GM12878 (cell line): ENCODE results near the gene CCSER1.

ENCODE experiments used
- BHLHE40 ChIP-seq, 2 experiments: fragments of 450-650 bp in 1 of 2; IDR thresholded peaks; 2 replicates each; pipeline ENCODE4 v1.6.1; 2011 to 2017; ENCODE audit warnings: low read depth in 2 of 2, borderline replicate concordance in 1 of 2, improper control_type of control experiment in 1 of 2, low read length in 1 of 2, mild to moderate bottlenecking in 1 of 2
- CBX5 ChIP-seq: sonication (generic); IDR thresholded peaks from 2 replicates; pipeline ENCODE4 v1.6.1; 2016; ENCODE audit warnings: low read depth, moderate library complexity, mild to moderate bottlenecking, inconsistent platforms
- CHD4 ChIP-seq: fragments of 200-600 bp; sonication (generic); IDR thresholded peaks from 2 replicates; pipeline ENCODE4 v1.6.1; 2016; ENCODE audit warnings: mild to moderate bottlenecking
- CREB1 ChIP-seq: IDR thresholded peaks from 2 replicates; pipeline ENCODE4 v1.6.1; 2012; ENCODE audit warnings: low read depth, mild to moderate bottlenecking, inconsistent platforms
- CTCF ChIP-seq, 3 experiments: IDR thresholded peaks in 2 of 3; conservative IDR thresholded peaks in 1 of 3; 2 replicates each; pipeline ENCODE4 v1.5.1; 2011; ENCODE audit warnings: low read depth in 3 of 3, low read length in 3 of 3, mild to moderate bottlenecking in 3 of 3, control low read depth in 2 of 3, moderate library complexity in 2 of 3, inconsistent platforms in 1 of 3, mixed read lengths in 1 of 3; ENCODE audit not compliant: control insufficient read depth in 2 of 3, insufficient read depth in 1 of 3; ENCODE audit errors: extremely low read depth in 1 of 3
- ESRRA ChIP-seq: IDR thresholded peaks from 2 replicates; pipeline ENCODE4 v1.6.1; 2012; ENCODE audit warnings: mild to moderate bottlenecking, low read length, improper control_type of control experiment
- EZH2 ChIP-seq: IDR thresholded peaks from 2 replicates; pipeline ENCODE4 v1.6.1; 2012; ENCODE audit warnings: low read depth, mild to moderate bottlenecking, control low read depth, inconsistent platforms, low read length, borderline replicate concordance; ENCODE audit not compliant: control insufficient read depth
- FOXM1 ChIP-seq: IDR thresholded peaks from 2 replicates; pipeline ENCODE4 v1.6.1; 2012; ENCODE audit warnings: low read depth, mild to moderate bottlenecking, inconsistent platforms, low read length, moderate library complexity
- POLR2A ChIP-seq: IDR thresholded peaks from 2 replicates; pipeline ENCODE4 v1.6.1; 2011; ENCODE audit warnings: low read depth, mild to moderate bottlenecking, low read length
- RB1 ChIP-seq: fragments of 450-650 bp; formaldehyde crosslinking; IDR thresholded peaks from 2 replicates; pipeline ENCODE4 v1.6.1; 2017; ENCODE audit warnings: mild to moderate bottlenecking, borderline replicate concordance
- RELA ChIP-seq: fragments of 450-650 bp; IDR thresholded peaks from 2 replicates; pipeline ENCODE4 v1.8.0; 2014; ENCODE audit warnings: borderline replicate concordance; ENCODE audit not compliant: partially characterized antibody
- SP1 ChIP-seq: IDR thresholded peaks from one replicate; pipeline ENCODE4 v1.6.1; 2011; ENCODE audit warnings: low read depth, low read length
- TCF12 ChIP-seq: IDR thresholded peaks from 2 replicates; pipeline ENCODE4 v1.6.1; 2011; ENCODE audit warnings: low read depth, mild to moderate bottlenecking, low read length

DNA sequence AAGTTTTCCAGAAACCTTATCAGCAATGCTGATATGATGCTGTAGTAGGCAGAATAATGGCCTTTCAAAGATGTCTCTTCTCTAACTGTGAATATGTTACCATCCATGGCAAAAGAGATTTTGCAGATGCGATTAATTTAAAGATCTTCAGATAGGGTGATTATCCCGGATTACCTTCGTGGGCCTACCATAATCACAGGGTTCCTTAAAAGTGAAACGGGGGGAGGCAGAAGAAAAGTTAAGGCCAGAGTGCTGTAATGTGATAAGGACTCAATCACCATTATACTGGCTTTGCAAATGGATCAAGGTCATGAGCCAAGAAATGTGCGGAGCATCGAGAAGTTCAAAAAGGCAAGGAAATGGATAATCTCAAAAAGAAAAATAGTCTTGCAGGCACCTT is 459.6 kb downstream of the CCSER1 start:
- no peak for TF ChIP-seq EZH2
- no peak for TF ChIP-seq FOXM1
- no peak for TF ChIP-seq SP1
- TF ChIP-seq TCF12: no peak
- TF ChIP-seq BHLHE40 (IDR thresholded peaks at IDR 0.05; ENCODE audit: borderline replicate concordance in 1 of 2, low read depth in 2 of 2, low read length in 1 of 2): no peak
- no peak for TF ChIP-seq CTCF (IDR thresholded peaks at IDR 0.05 in 2 of 3, conservative IDR thresholded peaks at IDR 0.05 in 1 of 3; ENCODE audit: control insufficient read depth in 2 of 3, extremely low read depth in 1 of 3, insufficient read depth in 1 of 3, low read depth in 3 of 3, low read length in 3 of 3)
- no peak for TF ChIP-seq CBX5
- TF ChIP-seq CHD4: no peak
- TF ChIP-seq CREB1: no peak
- TF ChIP-seq POLR2A: no peak
- TF ChIP-seq ESRRA: no peak
- no peak for TF ChIP-seq RELA
- no peak for TF ChIP-seq RB1
